IMR-90 (cell line): ENCODE results near the gene HLA-F. TPM values are rescaled to one million over a fixed set of nuclear protein-coding genes. Genes with fewer than 3 reads are reported as not detected.

Source experiments
- ATAC-seq: fragments of 200-7000 bp; cut with Tn5 transposase; 2 replicates; pipeline ENCODE4 v1.9.1; 2020; ENCODE audit warnings: low read depth, mild to moderate bottlenecking, moderate library complexity
- BruUV-seq: library from RNA; stranded (reverse); fragments of 400-500 nt; replicated peaks from 2 replicates; lab custom pipeline; 2021; lab: Mats Ljungman, UMichigan
- CTCF ChIA-PET: fragments of 300-600 bp; formaldehyde crosslinking; extraction: SDS; loops from one replicate; lab custom pipeline; 2021; ENCODE audit warnings: antibody characterized with exemption; lab: Yijun Ruan, JAX
- POLR2A ChIA-PET: fragments of 300-600 bp; sonication (Branson Sonifier 250); formaldehyde crosslinking; loops from one replicate; lab custom pipeline; 2022; ENCODE audit warnings: antibody characterized with exemption; ENCODE audit not compliant: unreplicated experiment; lab: Charles Lee
- DNase-seq: peaks from one replicate; pipeline ENCODE4 v3.0.0; 2013
- H2AFZ ChIP-seq: replicated peaks from 2 replicates; pipeline ENCODE3; 2013; ENCODE audit warnings: low read length, mild to moderate bottlenecking; ENCODE audit not compliant: poor library complexity
- H2AK5ac ChIP-seq: 2 replicates; pipeline ENCODE4 v1.6.1; 2013; ENCODE audit warnings: low read depth, low read length, inconsistent platforms
- H2AK9ac ChIP-seq: replicated peaks from 2 replicates; pipeline ENCODE3; 2013; ENCODE audit warnings: mild to moderate bottlenecking, low read depth, low read length, moderate library complexity; ENCODE audit not compliant: poor library complexity
- H2BK120ac ChIP-seq: 2 replicates; pipeline ENCODE4 v1.6.1; 2013; ENCODE audit warnings: low read depth, low read length, inconsistent platforms
- H2BK15ac ChIP-seq: 3 replicates; pipeline ENCODE4 v1.6.1; 2013; ENCODE audit warnings: low read depth, low read length, inconsistent platforms
- H2BK20ac ChIP-seq: 2 replicates; pipeline ENCODE4 v1.6.1; 2013; ENCODE audit warnings: low read depth, mild to moderate bottlenecking, inconsistent platforms, low read length, moderate library complexity
- H2BK5ac ChIP-seq: 2 replicates; pipeline ENCODE4 v1.6.1; 2013; ENCODE audit warnings: mild to moderate bottlenecking, low read depth, low read length, inconsistent platforms; ENCODE audit not compliant: poor library complexity, severe bottlenecking
- H3K14ac ChIP-seq: replicated peaks from 2 replicates; pipeline ENCODE4 v1.6.1; 2013; ENCODE audit warnings: low read depth, low read length, inconsistent platforms
- H3K18ac ChIP-seq: 2 replicates; pipeline ENCODE4 v1.6.1; 2013; ENCODE audit warnings: low read depth, low read length, control low read depth
- H3K23ac ChIP-seq: 2 replicates; pipeline ENCODE4 v1.6.1; 2013; ENCODE audit warnings: low read depth, low read length, inconsistent platforms
- H3K27ac ChIP-seq: 2 replicates; pipeline ENCODE4 v1.5.1; 2013; ENCODE audit warnings: mild to moderate bottlenecking, control low read depth, low read length; ENCODE audit not compliant: insufficient read depth
- H3K27me3 ChIP-seq: 2 replicates; pipeline ENCODE4 v1.6.1; 2013; ENCODE audit warnings: low read length; ENCODE audit not compliant: control insufficient read depth, insufficient read depth
- H3K36me3 ChIP-seq: 2 replicates; pipeline ENCODE4 v1.6.1; 2013; ENCODE audit warnings: low read length, mixed read lengths; ENCODE audit not compliant: control insufficient read depth, insufficient read depth
- H3K4ac ChIP-seq: 2 replicates; pipeline ENCODE4 v1.6.1; 2013; ENCODE audit warnings: low read depth, low read length, inconsistent platforms
- H3K4me1 ChIP-seq: 2 replicates; pipeline ENCODE4 v1.6.1; 2013; ENCODE audit warnings: low read length, mixed read lengths; ENCODE audit not compliant: control insufficient read depth, insufficient read depth
- H3K4me2 ChIP-seq: 2 replicates; pipeline ENCODE4 v1.6.1; 2013; ENCODE audit warnings: low read depth, mild to moderate bottlenecking, control low read depth, low read length, moderate library complexity
- H3K4me3 ChIP-seq: 2 replicates; pipeline ENCODE4 v1.5.1; 2013; ENCODE audit warnings: low read depth, mild to moderate bottlenecking, control low read depth, low read length, moderate library complexity; ENCODE audit not compliant: insufficient read depth
- H3K56ac ChIP-seq: 2 replicates; pipeline ENCODE4 v1.6.1; 2013; ENCODE audit warnings: low read length, inconsistent platforms; ENCODE audit not compliant: insufficient read depth; ENCODE audit errors: extremely low read depth
- H3K79me1 ChIP-seq, 2 experiments: 2 replicates each; pipeline ENCODE4 v1.6.1; 2013; ENCODE audit warnings: low read length in 2 of 2, inconsistent platforms in 1 of 2, low read depth in 1 of 2
- H3K9ac ChIP-seq: 2 replicates; pipeline ENCODE4 v1.6.1; 2013; ENCODE audit warnings: low read depth, low read length, control low read depth
- H3K9me1 ChIP-seq: 2 replicates; pipeline ENCODE4 v1.6.1; 2013; ENCODE audit warnings: low read length, inconsistent platforms; ENCODE audit not compliant: insufficient read depth
- H3K9me3 ChIP-seq: 2 replicates; pipeline ENCODE4 v1.6.1; 2013; ENCODE audit warnings: low read length; ENCODE audit not compliant: control insufficient read depth, insufficient read depth
- H4K20me1 ChIP-seq: 2 replicates; pipeline ENCODE4 v1.6.1; 2013; ENCODE audit warnings: low read length, inconsistent platforms; ENCODE audit not compliant: insufficient read depth
- H4K5ac ChIP-seq: 2 replicates; pipeline ENCODE4 v1.6.1; 2013; ENCODE audit warnings: mild to moderate bottlenecking, low read depth, low read length, control low read depth
- H4K8ac ChIP-seq, 2 experiments: 2 replicates each; pipeline ENCODE4 v1.6.1; 2013; ENCODE audit warnings: low read depth in 2 of 2, low read length in 2 of 2, control low read depth in 1 of 2, inconsistent platforms in 1 of 2
- H4K91ac ChIP-seq: 2 replicates; pipeline ENCODE4 v1.6.1; 2013; ENCODE audit warnings: low read depth, low read length, inconsistent platforms; ENCODE audit not compliant: insufficient read depth
- BHLHE40 ChIP-seq: fragments of 150-350 bp; IDR thresholded peaks from 2 replicates; pipeline ENCODE4 v1.6.1; 2016; ENCODE audit warnings: mild to moderate bottlenecking, low read depth, low read length
- CHD1 ChIP-seq: IDR thresholded peaks from 2 replicates; pipeline ENCODE4 v1.6.1; 2012; ENCODE audit warnings: low read depth, low read length, improper control_type of control experiment
- CTCF ChIP-seq: conservative IDR thresholded peaks from 2 replicates; pipeline ENCODE4 v1.5.1; 2012; ENCODE audit warnings: mild to moderate bottlenecking, low read depth, low read length, improper control_type of control experiment
- MAFK ChIP-seq: IDR thresholded peaks from 2 replicates; pipeline ENCODE4 v1.6.1; 2012; ENCODE audit warnings: low read depth, low read length, improper control_type of control experiment
- NFE2L2 ChIP-seq: fragments of 150-350 bp; IDR thresholded peaks from 2 replicates; pipeline ENCODE4 v1.6.1; 2016; ENCODE audit warnings: low read depth, mild to moderate bottlenecking, low read length
- POLR2A ChIP-seq: IDR thresholded peaks from 2 replicates; pipeline ENCODE4 v1.6.1; 2012; ENCODE audit warnings: mild to moderate bottlenecking, low read depth, low read length
- RAD21 ChIP-seq: IDR thresholded peaks from 2 replicates; pipeline ENCODE4 v1.6.1; 2012; ENCODE audit warnings: low read length, improper control_type of control experiment
- RCOR1 ChIP-seq: IDR thresholded peaks from 2 replicates; pipeline ENCODE4 v1.6.1; 2012; ENCODE audit warnings: mild to moderate bottlenecking, low read length, improper control_type of control experiment; ENCODE audit not compliant: insufficient replicate concordance
- RFX5 ChIP-seq: IDR thresholded peaks from 2 replicates; pipeline ENCODE4 v1.8.0; 2012; ENCODE audit warnings: low read depth, mild to moderate bottlenecking, low read length, moderate library complexity
- SMC3 ChIP-seq: fragments of 150-350 bp; IDR thresholded peaks from 2 replicates; pipeline ENCODE4 v1.6.1; 2016; ENCODE audit warnings: low read depth, mild to moderate bottlenecking, antibody characterized with exemption, low read length, moderate library complexity
- WGBS, 2 experiments: methylation state at CpG; one replicate each; pipeline versions ENCODE4 v1.1.5 to v1.1.7; 2013; ENCODE audit warnings: missing lambda C conversion rate in 2 of 2; ENCODE audit not compliant: insufficient read length in 1 of 2; ENCODE audit errors: extremely low coverage in 2 of 2; 5-methylcytosine and 5-hydroxymethylcytosine counted together
- dilution Hi-C: fragments of 300-500 bp; cut with HindIII; formaldehyde crosslinking; loops from one replicate; pipeline ENCODE4 v1.14.3; 2018; ENCODE audit warnings: low sequenced_read_pairs; ENCODE audit not compliant: unreplicated experiment
- in situ Hi-C: fragments of 300-500 bp; cut with MboI; formaldehyde crosslinking; loops from 3 replicates; pipeline ENCODE4 v1.14.3; 2019; ENCODE audit warnings: low sequenced_read_pairs, inconsistent platforms, mixed read lengths
- intact Hi-C: fragments of 100-400 bp; cut with micrococcal nuclease; formaldehyde crosslinking; loops from 2 replicates; pipeline ENCODE4 v1.10.0; 2022
- polyA plus RNA-seq, 3 experiments: library from polyadenylated mRNA; depleted of rRNA; stranded (reverse); fragments of >200 nt; gene quantifications; 2 replicates each; pipeline ENCODE4 v1.2.3, GENCODE V29; 2012; ENCODE audit warnings: low replicate concordance in 1 of 3
- total RNA-seq: library from RNA; depleted of rRNA; stranded (reverse); fragments of >200 nt; gene quantifications from 2 replicates; pipeline ENCODE4 v1.2.3, GENCODE V29; 2012

HLA-F gene
- total and polyA plus RNA-seq, 2 of the 4 experiments (the other 2 are of a cell fraction) = not detected

DNA sequence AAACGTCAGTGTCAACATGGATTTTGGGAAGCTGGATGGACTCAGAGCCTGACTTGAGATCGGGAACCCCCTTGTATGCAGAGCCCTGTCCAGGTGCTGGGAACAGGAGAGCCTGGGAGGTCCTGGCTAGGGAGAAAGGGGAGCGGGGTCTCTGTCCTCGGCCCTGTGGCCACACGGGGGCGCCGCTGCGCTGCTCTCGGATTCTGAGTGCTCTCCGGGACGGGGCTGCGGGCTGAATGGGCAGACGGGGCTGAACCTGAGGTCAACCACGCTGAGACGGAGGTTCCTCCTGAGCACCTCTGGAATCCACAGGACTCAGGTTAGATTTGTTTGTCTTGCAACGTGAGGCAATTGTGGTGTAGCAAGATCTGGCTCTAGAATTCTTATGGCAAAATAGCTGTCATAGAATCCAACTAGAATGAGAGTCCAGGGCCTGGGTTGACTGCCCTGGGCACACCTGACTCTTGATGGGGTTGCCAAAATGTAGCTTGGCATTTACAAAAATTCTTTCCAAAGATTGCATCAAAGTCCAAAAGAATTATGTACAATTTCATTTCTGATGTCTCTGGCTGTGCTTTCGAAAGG, 20.6 kb upstream of the HLA-F start:
- Histone ChIP-seq H3K9me3 (no peaks in the 10 kb centered on the region), H3K14ac (no peak overlapping the region), H2BK120ac (no peak overlapping the region), H3K4me3 (no peak overlapping the region), H3K27ac (no peak overlapping the region), H3K36me3 (no peaks in the 10 kb centered on the region), H3K9ac (no peak overlapping the region), H2AFZ (peak overlapping the region; percentile 72), H3K23ac (no peak overlapping the region), H3K79me1 (no peaks in the 10 kb centered on the region), H2AK5ac (no peak overlapping the region), H2BK15ac (no peak overlapping the region), H3K9me1 (no peaks in the 10 kb centered on the region), H2BK5ac (no peak overlapping the region), H3K4me1 (no peaks in the 10 kb centered on the region), H4K20me1 (no peaks in the 10 kb centered on the region), H4K91ac (no peak overlapping the region), H2BK20ac (no peak overlapping the region), H3K56ac (no peak overlapping the region), H3K4ac (no peak overlapping the region), H3K4me2 (no peak overlapping the region), H2AK9ac (no peak overlapping the region), H3K18ac (no peak overlapping the region), H3K27me3 (peaks cover 8% of the 10 kb centered on the region), H4K8ac (no peak overlapping the region), H4K5ac (no peak overlapping the region)
- ChIA-PET POLR2A (no interaction called here), CTCF (interaction anchor here (0.5 to 1.0 kb wide), 2 partner anchors 52 to 54 kb away, joined by 3 to 4 read pairs; no protein-coding TSS in a partner anchor)
- peak; percentile 35; the same call in 1 of the 2 replicates for ATAC-seq
- no peak for DNase-seq
- TF ChIP-seq RAD21 = peak; percentile 29; the same call in 1 of the 2 replicates
- TF ChIP-seq RFX5 = no peak
- no peak for TF ChIP-seq NFE2L2
- no peak for TF ChIP-seq POLR2A
- TF ChIP-seq MAFK = no peak
- TF ChIP-seq CTCF = peak; percentile 37
- TF ChIP-seq BHLHE40 = no peak
- TF ChIP-seq RCOR1 = no peak
- TF ChIP-seq SMC3 = no peak
- TF ChIP-seq CHD1 = no peak
- no CpG with 5 or more reads among the region's 17 CpGs for WGBS, 2 experiments
- in situ Hi-C loops (no loop called here), intact Hi-C loops (no loop called here), dilution Hi-C loops (no loop called here)
- no TSS peak for BruUV-seq
